Neural crest cell (in vitro differentiated cells): Measurements from ENCODE around the gene LILRB2. TPM values are rescaled to one million over a fixed set of nuclear protein-coding genes. Genes with fewer than 3 reads are reported as not detected.

ENCODE experiments used
- DNase-seq: peaks from one replicate; pipeline ENCODE4 v3.0.0; 2021; ENCODE audit warnings: low read depth, mixed read lengths, low spot score
- H3K27ac Mint-ChIP-seq: one replicate; pipeline ENCODE4 v1.8.0; 2021; ENCODE audit warnings: mild to moderate bottlenecking, mixed read lengths; ENCODE audit not compliant: unreplicated experiment
- H3K27me3 Mint-ChIP-seq: 2 replicates; pipeline ENCODE4 v1.8.0; 2021; ENCODE audit warnings: low read depth, mild to moderate bottlenecking, mixed read lengths
- H3K36me3 Mint-ChIP-seq: 2 replicates; pipeline ENCODE4 v1.8.0; 2021; ENCODE audit warnings: low read depth, mild to moderate bottlenecking, mixed read lengths
- H3K4me1 Mint-ChIP-seq: 2 replicates; pipeline ENCODE4 v1.8.0; 2021; ENCODE audit warnings: mixed read lengths
- H3K4me3 Mint-ChIP-seq: one replicate; pipeline ENCODE4 v1.8.0; 2021; ENCODE audit warnings: mild to moderate bottlenecking, mixed read lengths
- H3K9me3 Mint-ChIP-seq: 2 replicates; pipeline ENCODE4 v1.8.0; 2021; ENCODE audit warnings: mixed read lengths
- total RNA-seq: library from RNA; stranded (reverse); gene quantifications from 2 replicates; pipeline ENCODE4 v1.2.1, GENCODE V29; 2021
- TF ChIP-seq, protein P1 (sequence below): fragments of 200-600 bp; sonication (generic); conservative IDR thresholded peaks from 2 replicates; pipeline ENCODE4 v1.5.0; 2021; ENCODE audit warnings: antibody characterized with exemption, mild to moderate bottlenecking

LILRB2 gene
- total RNA-seq, 1 donor from 2014 or later = not detected

- no peak overlapping the region for H3K27ac Mint-ChIP-seq
- H3K4me1 Mint-ChIP-seq = no peaks in the 10 kb centered on the region
- no peak overlapping the region for H3K4me3 Mint-ChIP-seq
- no peak for DNase-seq
- TF ChIP-seq, protein P1, sequence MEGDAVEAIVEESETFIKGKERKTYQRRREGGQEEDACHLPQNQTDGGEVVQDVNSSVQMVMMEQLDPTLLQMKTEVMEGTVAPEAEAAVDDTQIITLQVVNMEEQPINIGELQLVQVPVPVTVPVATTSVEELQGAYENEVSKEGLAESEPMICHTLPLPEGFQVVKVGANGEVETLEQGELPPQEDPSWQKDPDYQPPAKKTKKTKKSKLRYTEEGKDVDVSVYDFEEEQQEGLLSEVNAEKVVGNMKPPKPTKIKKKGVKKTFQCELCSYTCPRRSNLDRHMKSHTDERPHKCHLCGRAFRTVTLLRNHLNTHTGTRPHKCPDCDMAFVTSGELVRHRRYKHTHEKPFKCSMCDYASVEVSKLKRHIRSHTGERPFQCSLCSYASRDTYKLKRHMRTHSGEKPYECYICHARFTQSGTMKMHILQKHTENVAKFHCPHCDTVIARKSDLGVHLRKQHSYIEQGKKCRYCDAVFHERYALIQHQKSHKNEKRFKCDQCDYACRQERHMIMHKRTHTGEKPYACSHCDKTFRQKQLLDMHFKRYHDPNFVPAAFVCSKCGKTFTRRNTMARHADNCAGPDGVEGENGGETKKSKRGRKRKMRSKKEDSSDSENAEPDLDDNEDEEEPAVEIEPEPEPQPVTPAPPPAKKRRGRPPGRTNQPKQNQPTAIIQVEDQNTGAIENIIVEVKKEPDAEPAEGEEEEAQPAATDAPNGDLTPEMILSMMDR = no peak
- peaks cover 48% of the 10 kb centered on the region for H3K27me3 Mint-ChIP-seq
- H3K9me3 Mint-ChIP-seq = no peaks in the 10 kb centered on the region
- H3K36me3 Mint-ChIP-seq = no peaks in the 10 kb centered on the region
Observed at GRCh38 chr19:54310543-54310942, 29.6 kb upstream of the LILRB2 start.

DNA sequence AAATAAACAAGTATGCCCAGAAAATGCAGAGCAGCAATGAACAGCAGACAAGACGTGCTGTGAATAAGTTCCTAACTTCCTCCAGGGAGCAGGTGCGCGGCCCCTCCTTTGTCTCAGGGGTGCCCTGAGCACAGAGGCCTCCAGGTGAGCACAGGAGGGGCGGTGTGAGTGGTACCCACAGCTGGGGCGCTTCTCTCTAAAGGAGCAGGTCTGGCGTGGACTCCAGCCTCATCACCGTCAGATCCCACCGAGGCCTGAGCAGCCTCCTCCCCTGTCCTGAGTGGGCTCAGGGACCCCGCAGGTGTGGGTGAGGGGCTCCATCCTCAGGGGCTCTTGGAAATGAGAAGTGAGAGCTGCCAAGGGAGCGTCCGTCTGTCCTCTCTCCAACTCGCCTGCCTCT, 28.9 kb upstream of the LILRB2 start:
- TF ChIP-seq, protein P1 = no peak
- DNase-seq = no peak
- Mint-ChIP-seq H3K36me3 (no peaks in the 10 kb centered on the region), H3K27ac (no peak overlapping the region), H3K4me1 (no peaks in the 10 kb centered on the region), H3K9me3 (no peaks in the 10 kb centered on the region), H3K4me3 (no peak overlapping the region), H3K27me3 (peaks cover 50% of the 10 kb centered on the region)

DNA sequence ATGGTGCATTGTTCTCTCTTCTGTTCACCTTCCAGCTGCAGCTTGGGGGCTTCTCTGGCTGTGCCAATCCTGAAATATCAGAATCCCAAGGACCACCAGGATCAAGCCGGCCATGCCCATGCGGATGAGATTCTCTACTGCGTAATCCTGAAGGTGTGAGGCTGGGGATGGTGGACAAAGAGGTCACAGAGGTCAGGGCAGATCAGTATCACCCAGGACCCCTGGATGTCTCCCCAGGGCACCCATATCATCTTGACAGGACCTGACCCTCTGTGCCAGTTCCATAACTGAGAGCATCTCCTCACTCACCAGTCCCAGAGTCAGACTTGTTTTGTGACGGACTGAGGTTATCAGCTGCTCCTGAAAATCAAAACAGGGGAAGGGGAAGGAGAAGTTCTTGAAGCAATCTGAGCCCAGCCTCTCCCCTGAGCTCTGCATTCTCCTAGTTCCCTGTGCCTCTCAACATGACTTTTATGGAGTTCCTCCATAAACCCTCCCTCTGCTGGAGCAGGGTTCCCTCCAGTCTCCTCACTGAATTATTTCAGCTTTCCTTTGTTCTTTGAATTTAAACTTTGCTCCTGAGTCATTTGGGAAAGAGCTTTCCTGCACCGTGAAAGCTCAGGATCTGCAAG, 26.6 kb upstream of the LILRB2 start:
- TF ChIP-seq, protein P1 = no peak
- peaks cover 50% of the 10 kb centered on the region for H3K27me3 Mint-ChIP-seq
- H3K27ac Mint-ChIP-seq = no peak overlapping the region
- H3K9me3 Mint-ChIP-seq = no peaks in the 10 kb centered on the region
- no peaks in the 10 kb centered on the region for H3K4me1 Mint-ChIP-seq
- no peaks in the 10 kb centered on the region for H3K36me3 Mint-ChIP-seq
- no peak overlapping the region for H3K4me3 Mint-ChIP-seq
- no peak for DNase-seq

- Mint-ChIP-seq H3K36me3 (no peaks in the 10 kb centered on the region), H3K4me3 (no peak overlapping the region), H3K9me3 (no peaks in the 10 kb centered on the region), H3K27ac (no peak overlapping the region), H3K27me3 (peaks cover 59% of the 10 kb centered on the region), H3K4me1 (no peaks in the 10 kb centered on the region)
- no peak for DNase-seq
- TF ChIP-seq, protein P1 = no peak
Observed at GRCh38 chr19:54305141-54305540, 24.2 kb upstream of the LILRB2 start.

DNA sequence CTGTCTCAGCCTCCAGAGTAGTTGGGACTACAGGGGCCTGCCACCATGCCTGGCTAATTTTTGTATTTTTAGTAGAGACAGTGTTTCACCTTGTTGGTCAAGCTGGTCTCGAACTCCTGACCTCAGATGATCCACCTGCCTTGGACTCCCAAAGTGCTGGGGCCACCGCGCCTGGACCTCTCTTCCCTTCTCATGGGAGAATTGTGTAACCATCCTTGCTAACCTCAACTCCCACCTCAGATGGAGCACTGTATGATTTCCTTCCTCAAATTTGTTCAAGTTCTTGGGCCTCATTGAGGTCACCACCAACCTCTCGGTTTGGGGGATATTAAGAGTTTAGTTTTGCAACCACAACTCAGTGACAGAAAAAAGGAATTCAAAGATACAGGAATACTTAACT, 21.3 kb upstream of the LILRB2 start:
- H3K27me3 Mint-ChIP-seq = peaks cover 74% of the 10 kb centered on the region

More for the DNA sequence above, 21.3 kb upstream of the LILRB2 start:
- Mint-ChIP-seq H3K4me3 (no peak overlapping the region), H3K27ac (no peak overlapping the region), H3K36me3 (no peaks in the 10 kb centered on the region), H3K4me1 (no peaks in the 10 kb centered on the region), H3K9me3 (no peaks in the 10 kb centered on the region)
- TF ChIP-seq, protein P1 = no peak
- DNase-seq = no peak
